HCT116 (cell line): Measurements from ENCODE around the gene ERLIN1. TPM values are rescaled to one million over a fixed set of nuclear protein-coding genes. Genes with fewer than 3 reads are reported as not detected.

Experiments used
- ATAC-seq: fragments of 200-7000 bp; cut with Tn5 transposase; 2 replicates; pipeline ENCODE4 v1.9.1; 2020; ENCODE audit warnings: mild to moderate bottlenecking, moderate library complexity
- BruUV-seq: library from RNA; stranded (reverse); fragments of 400-500 nt; replicated peaks from 2 replicates; lab custom pipeline; 2021; lab: Mats Ljungman, UMichigan
- CTCF ChIA-PET: fragments of 300-600 bp; sonication (Branson Sonifier 250); formaldehyde crosslinking; loops from one replicate; lab custom pipeline; 2021; ENCODE audit warnings: antibody characterized with exemption; lab: Charles Lee
- POLR2A ChIA-PET: fragments of 300-600, 350-600 bp; sonication (Branson Sonifier 250); formaldehyde crosslinking; loops from one replicate; lab custom pipeline; 2021; ENCODE audit warnings: antibody characterized with exemption; lab: Charles Lee
- RAD21 ChIA-PET, 2 experiments: fragments of 300-600 bp; sonication (Branson Sonifier 250); formaldehyde crosslinking; loops; one replicate each; lab custom pipeline; 2023; ENCODE audit warnings: low total read pairs in 2 of 2; ENCODE audit not compliant: uncharacterized antibody in 2 of 2, unreplicated experiment in 2 of 2, low non-redundant PET in 1 of 2; lab: Charles Lee
- DNase-seq: peaks from one replicate; pipeline ENCODE4 v3.0.0-alpha.2; 2010; ENCODE audit warnings: low read depth, low spot score
- H2AFZ ChIP-seq: fragments of 200-600 bp; shearing (Covaris generic), sonication (generic); 2 replicates; pipeline ENCODE4 v1.6.1; 2017; ENCODE audit warnings: low read depth, mixed run types, mixed read lengths, antibody characterized with exemption, low read length; ENCODE audit not compliant: poor library complexity, severe bottlenecking
- H3K27ac ChIP-seq: 2 replicates; pipeline ENCODE4 v1.5.1; 2012; ENCODE audit warnings: low read depth, low read length
- H3K27me3 ChIP-seq: fragments of 200-600 bp; sonication (generic); 2 replicates; pipeline ENCODE4 v1.6.1; 2016; ENCODE audit warnings: mixed run types, low read length, mixed read lengths; ENCODE audit not compliant: insufficient read depth
- H3K36me3 ChIP-seq, 2 experiments: fragments of 200-500 bp in 1 of 2; fragments of 200-600 bp in 1 of 2; sonication (Bioruptor generic) in 1 of 2; sonication (generic) in 1 of 2; 2 replicates each; pipeline versions ENCODE4 v1.5.1 to v1.6.1; 2014 to 2016; ENCODE audit warnings: low read length in 2 of 2, inconsistent platforms in 1 of 2, mixed read lengths in 1 of 2, mixed run types in 1 of 2; ENCODE audit not compliant: insufficient read depth in 2 of 2, control insufficient read depth in 1 of 2
- H3K4me1 ChIP-seq, 2 experiments: fragments of 200-600 bp in 1 of 2; sonication (generic) in 1 of 2; 2 replicates each; pipeline versions ENCODE4 v1.5.1 to v1.6.1; 2012 to 2017; ENCODE audit warnings: low read length in 2 of 2, inconsistent platforms in 1 of 2, mild to moderate bottlenecking in 1 of 2, mixed read lengths in 1 of 2, mixed run types in 1 of 2, moderate library complexity in 1 of 2; ENCODE audit not compliant: insufficient read depth in 2 of 2, control insufficient read depth in 1 of 2
- H3K4me2 ChIP-seq: fragments of 200-600 bp; sonication (generic); 2 replicates; pipeline ENCODE4 v1.6.1; 2017; ENCODE audit warnings: mixed run types, low read length, mixed read lengths
- H3K4me3 ChIP-seq, 2 experiments: fragments of 200-600 bp in 1 of 2; sonication (generic) in 1 of 2; replicated peaks in 1 of 2; 2 replicates each; pipeline ENCODE4 v1.5.1; 2011 to 2016; ENCODE audit warnings: low read length in 2 of 2, control low read depth in 1 of 2, low read depth in 1 of 2, mild to moderate bottlenecking in 1 of 2, mixed read lengths in 1 of 2, mixed run types in 1 of 2
- H3K79me2 ChIP-seq: fragments of 200-600 bp; sonication (generic); 2 replicates; pipeline ENCODE4 v1.6.1; 2017; ENCODE audit warnings: mild to moderate bottlenecking, mixed run types, low read length, moderate library complexity, mixed read lengths; ENCODE audit not compliant: insufficient read depth
- H3K9ac ChIP-seq: fragments of 200-600 bp; sonication (generic); 2 replicates; pipeline ENCODE4 v1.6.1; 2016; ENCODE audit warnings: low read length, mixed read lengths
- H3K9me2 ChIP-seq: fragments of 200-600 bp; sonication (generic), shearing (Covaris generic); 2 replicates; pipeline ENCODE4 v1.6.1; 2017; ENCODE audit warnings: mixed run types, mild to moderate bottlenecking, moderate library complexity; ENCODE audit not compliant: insufficient read depth
- H3K9me3 ChIP-seq, 2 experiments: fragments of 200-500 bp in 1 of 2; fragments of 200-600 bp in 1 of 2; sonication (Bioruptor generic) in 1 of 2; sonication (generic) in 1 of 2; 2 replicates each; pipeline ENCODE4 v1.6.1; 2014 to 2017; ENCODE audit warnings: low read length in 2 of 2, mixed read lengths in 2 of 2, inconsistent platforms in 1 of 2, low read depth in 1 of 2, mild to moderate bottlenecking in 1 of 2, mixed run types in 1 of 2, moderate library complexity in 1 of 2; ENCODE audit not compliant: control insufficient read depth in 1 of 2, insufficient read depth in 1 of 2
- H4K20me1 ChIP-seq: fragments of 200-600 bp; sonication (generic), shearing (Covaris generic); 2 replicates; pipeline ENCODE4 v1.6.1; 2017; ENCODE audit warnings: mixed run types, mild to moderate bottlenecking, moderate library complexity; ENCODE audit not compliant: insufficient read depth
- ATF3 ChIP-seq: IDR thresholded peaks from 2 replicates; pipeline ENCODE4 v1.6.1; 2012
- CBX3 ChIP-seq: IDR thresholded peaks from 2 replicates; pipeline ENCODE4 v1.6.1; 2012; ENCODE audit warnings: low read depth
- CEBPB ChIP-seq: IDR thresholded peaks from 2 replicates; pipeline ENCODE4 v1.6.1; 2012; ENCODE audit warnings: low read depth
- CTCF ChIP-seq, 3 experiments: fragments of 200-600 bp in 1 of 3; sonication (generic) in 1 of 3; IDR thresholded peaks in 2 of 3; conservative IDR thresholded peaks in 1 of 3; 2 replicates each; pipeline ENCODE4 v1.5.1; 2012 to 2017; ENCODE audit warnings: low read depth in 2 of 3, low read length in 2 of 3, antibody characterized with exemption in 1 of 3, borderline replicate concordance in 1 of 3, control low read depth in 1 of 3, mild to moderate bottlenecking in 1 of 3, mixed read lengths in 1 of 3, mixed run types in 1 of 3, moderate library complexity in 1 of 3; ENCODE audit not compliant: insufficient read depth in 1 of 3
- ELF1 ChIP-seq: IDR thresholded peaks from 2 replicates; pipeline ENCODE4 v1.6.1; 2012; ENCODE audit warnings: low read depth, borderline replicate concordance
- EZH2phosphoT487 ChIP-seq: fragments of 200-600 bp; IDR thresholded peaks from 2 replicates; pipeline ENCODE4 v1.6.1; 2018; ENCODE audit warnings: antibody characterized with exemption, borderline replicate concordance
- FOSL1 ChIP-seq: IDR thresholded peaks from 2 replicates; pipeline ENCODE4 v1.6.1; 2012; ENCODE audit warnings: low read depth
- JUND ChIP-seq: IDR thresholded peaks from 2 replicates; pipeline ENCODE4 v1.6.1; 2012
- MAX ChIP-seq: IDR thresholded peaks from 2 replicates; pipeline ENCODE4 v1.6.1; 2012
- POLR2A ChIP-seq: IDR thresholded peaks from 2 replicates; pipeline ENCODE4 v1.7.0; 2011; ENCODE audit warnings: borderline replicate concordance; ENCODE audit not compliant: insufficient read depth, insufficient read length; ENCODE audit errors: extremely low read depth
- POLR2AphosphoS5 ChIP-seq: IDR thresholded peaks from 2 replicates; pipeline ENCODE4 v1.6.1; 2011; ENCODE audit warnings: mild to moderate bottlenecking, low read depth, low read length, moderate library complexity
- RAD21 ChIP-seq: IDR thresholded peaks from 2 replicates; pipeline ENCODE4 v1.6.1; 2012; ENCODE audit warnings: low read depth, mild to moderate bottlenecking
- REST ChIP-seq: IDR thresholded peaks from 2 replicates; pipeline ENCODE4 v1.6.1; 2012; ENCODE audit warnings: low read depth
- SIN3A ChIP-seq: IDR thresholded peaks from 2 replicates; pipeline ENCODE4 v1.6.1; 2012; ENCODE audit warnings: low read depth
- SRF ChIP-seq: IDR thresholded peaks from 2 replicates; pipeline ENCODE4 v1.6.1; 2012; ENCODE audit warnings: low read depth
- TCF7L2 ChIP-seq: IDR thresholded peaks from 2 replicates; pipeline ENCODE4 v1.7.0; 2011; ENCODE audit warnings: borderline replicate concordance, inconsistent platforms; ENCODE audit not compliant: insufficient read depth, insufficient read length; ENCODE audit errors: extremely low read depth
- YY1 ChIP-seq: IDR thresholded peaks from 2 replicates; pipeline ENCODE4 v1.6.1; 2011; ENCODE audit warnings: low read length, low read depth, moderate library complexity, mild to moderate bottlenecking; ENCODE audit not compliant: insufficient replicate concordance; ENCODE audit errors: extremely low read depth
- ZBTB33 ChIP-seq: IDR thresholded peaks from 2 replicates; pipeline ENCODE4 v1.6.1; 2011; ENCODE audit warnings: mild to moderate bottlenecking, low read length, moderate library complexity; ENCODE audit not compliant: insufficient replicate concordance; ENCODE audit errors: extremely low read depth
- ZFX ChIP-seq: fragments of 450-650 bp; IDR thresholded peaks from 2 replicates; pipeline ENCODE4 v1.6.1; 2017
- intact Hi-C: fragments of 100-400 bp; cut with micrococcal nuclease; formaldehyde crosslinking; loops from 2 replicates; pipeline ENCODE4 v1.10.0; 2022
- total RNA-seq: library from RNA; stranded (reverse); gene quantifications from one replicate; pipeline ENCODE4 v1.2.1, GENCODE V29; 2021; ENCODE audit not compliant: unreplicated experiment

Gene ERLIN1
- total RNA-seq, 1 experiment from 2014 or later: 64.5 TPM

- no TSS peak for BruUV-seq
- ChIA-PET CTCF (no interaction called here), POLR2A (no interaction called here), RAD21 (no interaction called here)
- DNase-seq (no peak), ATAC-seq (no peak)
- Histone ChIP-seq H3K36me3 (no peaks in the 10 kb centered on the region), H3K9me3 (0 out of 4 replicates have a peak, but pooled peaks cover 0 to 3% of the 10 kb centered on the region in 2 experiments), H3K4me1 (no peaks in the 10 kb centered on the region), H3K4me3 (no peak overlapping the region), H3K9me2 (no peaks in the 10 kb centered on the region), H3K9ac (no peak overlapping the region), H2AFZ (no peak overlapping the region), H4K20me1 (no peaks in the 10 kb centered on the region), H3K27ac (no peak overlapping the region), H3K4me2 (no peak overlapping the region), H3K27me3 (no peaks in the 10 kb centered on the region), H3K79me2 (no peaks in the 10 kb centered on the region)
- no peak for TF ChIP-seq ZBTB33
- no peak for TF ChIP-seq TCF7L2
- no peak for TF ChIP-seq POLR2A
- TF ChIP-seq FOSL1: no peak
- no peak for TF ChIP-seq SRF
- TF ChIP-seq YY1: no peak
- TF ChIP-seq RAD21: no peak
- TF ChIP-seq ELF1: no peak
- TF ChIP-seq ATF3: no peak
- no peak for TF ChIP-seq CBX3
- no peak for TF ChIP-seq MAX
- TF ChIP-seq REST: no peak
- TF ChIP-seq CEBPB: no peak
- no peak for TF ChIP-seq EZH2phosphoT487
- no peak for TF ChIP-seq POLR2AphosphoS5
- TF ChIP-seq CTCF (IDR thresholded peaks at IDR 0.05 in 2 of 3, conservative IDR thresholded peaks at IDR 0.05 in 1 of 3; ENCODE audit: borderline replicate concordance in 1 of 3, insufficient read depth in 1 of 3, low read depth in 2 of 3, low read length in 2 of 3): no peak
- TF ChIP-seq SIN3A: no peak
- TF ChIP-seq ZFX: no peak
- TF ChIP-seq JUND: no peak
- intact Hi-C loops: loop anchor here (5.0 kb wide), 1 partner anchor 256 kb away; no protein-coding TSS in a partner anchor
Observed at GRCh38 chr10:100103581-100103980, 82.2 kb downstream of the ERLIN1 start.
